ENCODE data around the gene TEAD1. TPM values are rescaled to one million over a fixed set of nuclear protein-coding genes. Genes with fewer than 3 reads are reported as not detected.

The TEAD1 gene
- total and polyA plus RNA-seq, 9 of the 15 experiments (the other 6 are each of a cell fraction or from before 2014, with no cell fraction given): 1.7 to 17.7 (median 10.8) TPM

- BruUV-seq (replicated peaks): no TSS peak
- peak; percentile 84 for TF ChIP-seq RBM25 (IDR thresholded peaks at IDR 0.05; ENCODE audit: low read depth, low read length, severe bottlenecking)
- TF ChIP-seq, protein P1, sequence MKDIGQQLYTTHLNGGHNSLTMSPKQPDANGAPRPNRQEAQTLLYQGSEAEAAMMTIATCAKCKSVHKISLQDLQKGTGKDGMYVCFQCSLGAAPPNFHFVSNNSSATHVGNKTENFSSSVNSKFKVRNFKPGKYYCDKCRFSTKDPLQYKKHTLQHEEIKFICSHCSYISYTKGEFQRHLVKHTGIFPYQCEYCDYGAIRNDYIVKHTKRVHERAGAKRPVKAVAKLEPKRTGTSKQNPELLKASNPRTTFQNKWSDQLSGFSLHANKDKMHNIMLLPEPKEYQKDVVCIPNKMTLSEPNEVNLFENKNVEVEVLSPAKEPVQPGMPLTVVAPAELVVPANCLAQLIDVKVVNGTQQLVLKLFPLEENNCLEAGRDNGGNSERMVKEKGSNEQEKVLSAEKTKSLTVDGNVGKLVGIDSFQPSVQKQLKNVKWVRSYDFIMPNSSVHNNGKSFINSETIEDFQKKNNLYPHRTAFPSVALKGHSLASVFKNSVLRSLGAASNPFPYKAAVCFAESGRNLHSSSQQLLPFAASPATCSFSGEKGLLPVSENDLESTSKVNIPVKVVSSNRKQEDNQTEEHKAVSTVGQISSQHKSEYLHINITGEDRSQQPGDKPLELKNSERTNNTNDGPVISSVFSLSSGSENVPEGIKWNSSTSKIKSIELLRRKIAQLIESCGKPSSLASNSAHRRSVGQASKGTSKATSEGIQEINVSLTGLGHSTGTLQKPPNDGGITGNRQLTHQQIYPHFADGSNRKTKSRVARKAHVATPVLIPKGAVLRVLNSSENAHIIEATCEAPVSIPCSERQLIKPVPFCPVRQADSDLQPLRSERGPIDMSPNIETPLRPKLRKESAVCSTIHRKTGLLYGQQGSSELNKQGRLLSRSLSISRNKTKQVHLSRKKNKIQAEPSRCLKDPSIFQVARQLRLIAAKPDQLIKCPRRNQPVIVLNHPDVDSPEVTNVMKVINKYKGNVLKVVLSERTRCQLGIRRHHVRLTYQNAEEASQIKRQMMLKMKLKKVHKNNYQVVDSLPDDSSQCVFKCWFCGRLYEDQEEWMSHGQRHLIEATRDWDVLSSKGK (CRISPR knock-in tag; IDR thresholded peaks at IDR 0.05): no peak
- 0 out of 4 replicates have a peak, but pooled peaks of 1 of the 2 experiments have one; percentile 21 for TF ChIP-seq KDM1A (IDR thresholded peaks at IDR 0.05)
- TF ChIP-seq, protein P2, sequence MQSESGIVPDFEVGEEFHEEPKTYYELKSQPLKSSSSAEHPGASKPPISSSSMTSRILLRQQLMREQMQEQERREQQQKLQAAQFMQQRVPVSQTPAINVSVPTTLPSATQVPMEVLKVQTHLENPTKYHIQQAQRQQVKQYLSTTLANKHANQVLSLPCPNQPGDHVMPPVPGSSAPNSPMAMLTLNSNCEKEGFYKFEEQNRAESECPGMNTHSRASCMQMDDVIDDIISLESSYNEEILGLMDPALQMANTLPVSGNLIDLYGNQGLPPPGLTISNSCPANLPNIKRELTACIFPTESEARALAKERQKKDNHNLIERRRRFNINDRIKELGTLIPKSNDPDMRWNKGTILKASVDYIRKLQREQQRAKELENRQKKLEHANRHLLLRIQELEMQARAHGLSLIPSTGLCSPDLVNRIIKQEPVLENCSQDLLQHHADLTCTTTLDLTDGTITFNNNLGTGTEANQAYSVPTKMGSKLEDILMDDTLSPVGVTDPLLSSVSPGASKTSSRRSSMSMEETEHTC (IDR thresholded peaks at IDR 0.05): no peak
- TF ChIP-seq, protein P3, sequence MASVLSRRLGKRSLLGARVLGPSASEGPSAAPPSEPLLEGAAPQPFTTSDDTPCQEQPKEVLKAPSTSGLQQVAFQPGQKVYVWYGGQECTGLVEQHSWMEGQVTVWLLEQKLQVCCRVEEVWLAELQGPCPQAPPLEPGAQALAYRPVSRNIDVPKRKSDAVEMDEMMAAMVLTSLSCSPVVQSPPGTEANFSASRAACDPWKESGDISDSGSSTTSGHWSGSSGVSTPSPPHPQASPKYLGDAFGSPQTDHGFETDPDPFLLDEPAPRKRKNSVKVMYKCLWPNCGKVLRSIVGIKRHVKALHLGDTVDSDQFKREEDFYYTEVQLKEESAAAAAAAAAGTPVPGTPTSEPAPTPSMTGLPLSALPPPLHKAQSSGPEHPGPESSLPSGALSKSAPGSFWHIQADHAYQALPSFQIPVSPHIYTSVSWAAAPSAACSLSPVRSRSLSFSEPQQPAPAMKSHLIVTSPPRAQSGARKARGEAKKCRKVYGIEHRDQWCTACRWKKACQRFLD (CRISPR knock-in tag; IDR thresholded peaks at IDR 0.05): no peak
- TF ChIP-seq ESRRA (IDR thresholded peaks at IDR 0.05; ENCODE audit: borderline replicate concordance, low read depth): peak; percentile 95
- intact Hi-C loops (cut with micrococcal nuclease) (no loop called here), in situ Hi-C loops (cut with MboI) (no loop called here)
- no peak overlapping the region for H3K27ac ChIP-seq (ENCODE audit: extremely low read depth, low read depth, low read length)
- H3K9ac ChIP-seq (ENCODE audit: insufficient read depth in 1 of 2, low read depth in 2 of 2, low read length in 2 of 2): no peak overlapping the region
- no peaks in the 10 kb centered on the region for H3K9me1 ChIP-seq (ENCODE audit: control insufficient read depth, insufficient read depth, low read length)
- H3K4me1 ChIP-seq (replicated peaks in 1 of 2; ENCODE audit: control insufficient read depth in 2 of 2, insufficient read depth in 2 of 2, low read length in 2 of 2): peaks cover 0 to 17% of the 10 kb centered on the region in 2 experiments; a peak in 3 of 5 replicates
- no peaks in the 10 kb centered on the region for H3K27me3 ChIP-seq (ENCODE audit: control insufficient read depth in 2 of 2, insufficient read depth in 2 of 2, low read length in 2 of 2)
- ChIA-PET POLR2A (interaction anchor here (1.0 to 1.3 kb wide), 3 partner anchors 24 to 107 kb away, joined by 3 to 5 read pairs (median 4); no protein-coding TSS in a partner anchor), CTCF (ENCODE audit: low intra/inter-chr PET ratio) (no interaction called here)
- DNase-seq (ENCODE audit: extremely low read depth in 1 of 4, low spot score in 3 of 4) (no peak), ATAC-seq (no peak), FAIRE-seq (no peak)
- H2AFZ ChIP-seq (ENCODE audit: low read depth, low read length): no peak overlapping the region
- WGBS (ENCODE audit: insufficient coverage, low coverage, missing lambda C conversion rate): 92% methylated on average over 1 of the region's 1 CpG
- no peaks in the 10 kb centered on the region; the same call in 2 of the 3 replicates for H3K36me3 ChIP-seq (ENCODE audit: control insufficient read depth, insufficient read depth, low read length)
- no peak overlapping the region for H3K4me3 ChIP-seq
- H4K20me1 ChIP-seq (replicated peaks; ENCODE audit: control insufficient read depth, insufficient read depth, low read length): no peaks in the 10 kb centered on the region
- H3K4me2 ChIP-seq (ENCODE audit: insufficient read depth, low read length): no peak overlapping the region
- no peaks in the 10 kb centered on the region for H3K9me3 ChIP-seq (replicated peaks; ENCODE audit: control insufficient read depth, insufficient read depth, low read depth, low read length)
- H3K79me2 ChIP-seq (ENCODE audit: control insufficient read depth, insufficient read depth, low read length): peaks cover 5% of the 10 kb centered on the region; the same call in 1 of the 3 replicates
These were observed 96.2 kb downstream of the TEAD1 start for GRCh38 chr11:12770435-12770834.
